HG02943 (cell line): ENCODE data around the gene TRAPPC12.
A peak's percentile ranks its signal among the peaks of the same experiment; 100 is the strongest.
"Not testable (repeated sequence)": the region's sequence is repeated elsewhere in the genome, so short reads cannot be mapped to it uniquely, and the experiment has no call there.

Source experiments
- ATAC-seq: cut with Tn5 transposase; IDR thresholded peaks from one replicate; pipeline ENCODE4 v1.9.1; 2021; ENCODE audit warnings: mild to moderate bottlenecking, low read depth, moderate library complexity; ENCODE audit not compliant: unreplicated experiment

Gene TRAPPC12

DNA sequence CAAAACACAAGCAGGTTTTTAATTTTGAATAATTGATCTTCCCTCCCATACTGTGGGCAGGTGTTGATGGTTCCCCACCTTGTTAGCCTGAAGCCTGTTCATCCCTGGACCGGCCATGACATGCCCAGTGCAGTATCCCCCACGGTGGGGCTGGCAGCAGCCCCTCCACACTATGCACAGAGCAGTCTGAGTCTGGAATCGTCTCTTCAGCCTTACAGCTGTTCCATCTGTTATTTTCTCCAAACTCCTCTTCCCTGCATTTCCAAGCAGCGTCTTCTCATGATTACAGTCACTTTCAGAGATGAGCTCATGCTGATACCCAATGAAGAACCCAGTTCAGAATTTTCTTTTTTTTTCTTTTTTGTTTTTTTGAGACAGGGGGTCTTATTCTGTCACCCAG is 71.7 kb downstream of the TRAPPC12 start:
- no peak for ATAC-seq

DNA sequence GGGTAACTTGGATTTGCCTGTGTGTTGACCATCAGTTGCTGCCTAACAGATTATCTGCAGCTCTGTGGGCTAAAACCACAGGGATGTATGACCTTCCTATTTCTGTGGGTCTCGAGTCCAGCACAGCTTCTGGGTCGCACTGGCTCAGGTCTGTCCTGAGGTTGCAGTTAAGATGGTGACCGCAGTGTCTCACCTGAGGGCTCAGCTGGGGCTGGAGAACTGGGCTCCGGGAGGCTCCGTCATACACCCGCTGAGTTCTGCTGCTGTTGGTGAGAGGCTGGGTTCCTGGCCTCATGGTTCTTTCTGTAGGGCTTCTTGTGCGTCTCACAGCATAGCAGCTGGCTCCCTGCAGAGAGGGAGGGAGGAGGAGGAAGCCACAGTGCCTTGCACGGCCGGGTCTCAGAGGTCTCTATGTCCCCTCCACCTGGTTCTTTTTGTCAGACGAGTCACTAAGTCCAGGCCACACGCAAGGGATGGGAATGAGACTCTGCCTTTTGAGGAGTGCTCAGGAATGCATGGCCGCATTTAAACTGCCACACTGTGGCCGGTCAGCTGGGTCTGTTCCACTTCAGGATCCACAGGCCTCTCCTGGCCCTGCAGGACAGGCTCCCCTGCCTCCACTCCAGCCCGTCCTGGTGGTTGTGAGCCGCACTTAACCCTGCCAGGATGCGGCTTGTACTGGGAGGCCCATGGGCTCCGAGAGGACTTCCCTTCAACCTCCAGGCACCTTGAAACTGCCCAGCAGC is 72.6 kb downstream of the TRAPPC12 start:
- ATAC-seq = no peak

DNA sequence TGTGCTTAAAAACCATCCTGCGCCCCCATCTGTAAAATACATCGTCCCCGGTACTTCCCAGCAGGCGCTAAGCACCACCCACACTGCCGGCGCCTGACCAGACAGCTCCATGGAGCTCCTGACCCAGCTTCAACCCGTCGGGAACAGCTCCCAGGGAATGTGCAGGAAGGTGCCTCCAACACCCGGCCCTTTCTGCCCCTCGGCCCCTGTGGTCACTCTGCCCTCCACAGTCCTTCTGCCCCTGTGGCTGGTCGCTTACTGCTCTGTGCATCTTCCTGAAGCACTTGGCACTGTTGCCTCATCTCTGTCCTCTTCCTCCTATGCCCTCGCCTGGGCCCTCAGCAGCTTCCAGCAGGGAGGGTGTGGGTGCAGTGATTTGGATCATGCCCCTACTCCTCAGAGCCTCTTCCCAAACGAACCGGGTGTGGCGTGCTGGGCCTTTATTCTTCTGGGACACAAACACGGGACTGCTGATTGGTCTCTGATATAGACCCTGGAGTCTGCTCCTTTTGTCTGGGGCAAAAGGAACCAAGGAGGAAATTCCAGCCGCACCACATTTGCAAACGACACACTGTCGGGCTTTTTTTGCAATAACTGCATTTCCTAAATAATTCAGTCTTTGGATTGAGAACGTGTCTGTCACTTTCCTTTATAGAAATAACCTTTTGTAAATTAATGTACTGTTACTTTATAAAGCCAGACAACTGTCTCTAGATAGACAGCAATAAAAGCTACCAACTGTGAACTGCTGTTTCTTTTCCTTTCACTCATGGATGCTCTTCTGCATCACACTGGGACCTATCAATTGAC is 73.9 kb downstream of the TRAPPC12 start:
- ATAC-seq = no peak

DNA sequence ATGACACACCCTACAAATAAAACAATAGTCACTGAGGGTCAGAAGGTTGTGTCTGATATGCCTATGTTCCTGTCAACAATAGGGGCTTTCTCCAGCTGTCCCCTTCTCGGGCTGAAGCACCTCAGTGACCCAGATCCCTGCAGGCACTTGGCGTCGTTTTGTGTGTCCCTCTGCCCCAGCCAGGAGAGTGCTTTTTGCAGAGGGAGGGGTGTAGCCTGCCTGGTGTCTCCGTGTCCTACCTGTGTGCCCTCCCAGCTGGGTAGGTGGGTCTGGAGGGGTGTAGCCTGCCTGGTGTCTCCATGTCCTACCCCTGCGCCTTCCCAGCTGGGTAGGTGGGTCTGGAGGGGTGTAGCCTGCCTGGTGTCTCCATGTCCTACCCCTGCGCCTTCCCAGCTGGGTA is 74.5 kb downstream of the TRAPPC12 start:
- not testable (repeated sequence) for ATAC-seq

DNA sequence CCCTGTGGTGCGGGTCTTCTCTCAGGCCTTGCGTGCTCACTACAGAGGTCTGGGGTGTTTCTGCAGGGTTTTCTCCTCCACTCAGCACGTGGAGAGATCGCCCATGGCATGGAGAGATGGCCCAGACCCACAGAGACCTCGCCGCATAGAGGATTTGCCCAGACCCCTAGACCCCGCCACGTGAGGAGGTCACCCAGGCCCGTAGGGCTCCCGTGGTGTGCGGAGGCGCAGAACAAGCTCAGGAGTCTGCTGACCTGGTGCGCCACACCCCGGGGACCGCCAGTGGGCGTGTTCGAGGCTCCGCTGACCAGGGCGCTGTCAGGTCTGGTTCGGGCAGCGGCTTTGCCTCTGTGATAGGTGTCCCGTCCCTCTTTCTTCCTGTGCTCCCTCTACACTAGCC is 75.3 kb downstream of the TRAPPC12 start:
- ATAC-seq = no peak

DNA sequence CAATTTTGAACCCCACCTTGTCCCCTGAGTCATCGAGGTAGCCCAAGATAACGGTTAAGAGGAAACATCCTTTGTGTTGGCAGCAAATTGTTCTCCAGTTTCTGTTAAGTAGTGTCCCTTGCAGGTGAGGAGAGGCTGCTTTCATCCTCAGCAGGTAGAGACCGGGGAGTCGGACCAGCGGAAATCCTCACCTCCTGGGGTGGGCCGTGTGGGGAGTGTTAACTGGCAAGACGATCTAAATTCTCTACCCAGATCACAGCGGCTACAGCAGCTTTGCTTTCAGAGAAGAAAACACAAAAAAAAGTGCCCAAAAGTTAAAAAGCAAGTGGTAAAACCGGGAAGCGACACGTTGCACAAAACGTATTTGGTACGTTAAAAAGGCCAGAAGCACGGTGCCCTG is 76.6 kb downstream of the TRAPPC12 start:
- ATAC-seq = no peak

DNA sequence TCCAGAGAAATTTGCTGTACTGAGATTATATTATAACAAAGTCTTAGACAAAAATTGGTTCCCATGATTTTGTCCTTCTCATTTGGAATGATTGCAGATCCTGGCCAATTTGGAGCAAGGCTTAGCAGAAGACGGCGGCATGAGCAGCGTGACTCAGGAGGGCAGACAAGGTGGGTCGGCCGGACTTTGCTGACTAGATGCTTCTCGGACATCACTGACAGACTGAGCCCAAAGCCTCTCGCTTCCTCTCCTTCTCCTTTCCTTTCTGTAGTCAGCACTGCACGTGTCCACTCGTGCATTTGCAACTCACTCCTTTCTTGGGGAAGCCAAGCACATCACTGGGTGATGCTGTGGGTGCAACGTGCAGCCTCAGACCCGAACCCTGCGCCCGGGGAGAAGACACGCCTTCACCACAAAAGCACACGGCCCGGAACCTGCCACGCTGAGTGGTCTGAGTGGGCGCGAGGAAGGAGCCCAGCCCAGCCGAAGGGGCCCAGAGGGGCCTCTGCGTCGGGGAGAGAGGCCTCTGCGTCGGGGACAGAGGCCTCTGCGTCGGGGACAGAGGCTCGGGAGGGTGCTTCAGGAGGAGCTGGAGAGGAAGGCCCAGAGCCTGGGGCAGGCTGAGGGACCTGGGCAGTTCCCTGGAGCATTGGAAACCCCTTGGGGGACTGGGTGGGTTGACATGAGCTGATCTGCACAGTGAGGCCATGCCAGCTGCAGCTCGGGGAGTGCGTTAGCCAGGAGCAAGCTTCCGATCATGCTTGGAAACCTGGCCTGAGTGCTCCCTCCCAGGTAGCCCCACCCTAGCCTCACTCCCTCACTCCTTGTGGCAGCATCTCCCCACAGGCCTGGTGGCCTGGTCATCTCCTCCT is 78.3 kb downstream of the TRAPPC12 start:
- no peak for ATAC-seq

DNA sequence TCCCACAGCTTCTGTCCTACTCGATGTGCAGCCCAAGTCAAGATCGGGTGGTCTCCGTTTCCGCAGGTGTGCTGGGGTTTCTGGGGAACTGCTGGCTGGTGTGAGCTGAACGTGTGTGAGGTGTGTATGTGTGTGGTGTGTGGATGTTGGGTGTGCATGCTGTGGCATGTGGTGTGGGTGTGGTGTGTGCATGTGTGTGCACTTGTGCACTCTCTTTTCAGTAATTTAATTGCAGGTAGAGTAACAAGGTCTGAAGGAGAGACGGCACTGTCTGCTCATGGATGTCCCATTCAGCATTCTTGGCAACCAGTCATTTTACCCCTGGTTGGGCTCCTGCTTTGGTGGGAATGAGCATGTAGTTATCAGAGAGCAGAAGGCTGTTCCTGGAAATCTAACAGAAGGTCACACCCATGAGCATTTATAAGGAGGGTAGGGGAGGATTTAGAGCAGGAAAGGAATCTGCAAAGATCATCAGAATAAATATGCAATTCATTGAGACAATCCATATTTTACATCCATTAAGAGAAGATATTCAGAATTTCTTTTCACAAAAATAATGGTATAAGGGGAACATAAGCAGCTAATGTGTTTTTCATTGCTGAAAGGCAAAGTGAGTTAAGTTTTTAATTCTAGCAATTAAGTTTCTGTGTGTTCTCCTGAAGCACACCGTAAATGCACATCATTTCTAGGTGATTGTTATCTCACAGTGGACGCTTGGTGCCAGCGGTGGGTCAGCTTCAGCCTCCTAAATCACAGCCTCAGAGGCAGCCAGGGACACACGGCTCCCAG is 79.1 kb downstream of the TRAPPC12 start:
- ATAC-seq = no peak

DNA sequence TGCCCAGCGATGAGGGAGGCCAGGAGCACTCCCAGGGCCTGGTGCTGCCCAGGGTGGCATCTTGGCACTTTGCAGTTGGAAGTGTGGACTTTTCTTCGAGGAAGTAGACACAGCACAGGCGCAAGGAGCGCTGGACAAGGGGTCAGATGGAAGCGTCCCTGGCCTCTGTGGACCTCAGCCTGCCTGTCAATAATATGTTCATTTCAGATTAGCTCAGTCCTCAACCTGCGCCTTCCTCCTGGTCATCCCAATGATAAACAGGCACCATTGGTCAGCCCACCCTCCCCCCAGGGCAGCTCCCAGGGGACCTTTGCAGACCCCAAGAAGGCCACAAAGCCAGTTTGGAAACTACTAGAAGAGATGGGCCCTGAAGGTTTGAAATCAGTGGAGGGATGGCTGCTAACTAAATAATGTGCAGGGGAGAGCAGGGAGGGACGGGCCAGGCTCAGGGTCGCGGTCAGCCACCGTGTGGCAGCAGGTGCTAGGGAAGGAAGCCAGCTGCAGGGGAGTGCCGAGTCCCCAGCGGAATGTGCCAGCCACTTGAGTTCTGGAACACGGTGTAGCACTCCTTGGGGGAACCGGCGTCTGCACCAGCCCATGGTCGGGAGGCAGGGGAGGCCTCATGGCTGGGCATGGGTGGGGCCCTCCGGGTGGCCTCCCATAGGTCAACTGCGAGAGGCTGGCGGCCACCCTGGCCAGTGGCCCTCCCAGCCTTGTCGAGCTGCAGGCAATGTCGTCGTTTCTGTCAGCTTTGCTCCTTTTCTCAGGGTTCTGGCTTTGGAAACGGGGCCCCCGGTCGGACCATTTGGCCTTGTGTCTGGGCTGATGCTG is 79.9 kb downstream of the TRAPPC12 start:
- no peak for ATAC-seq

DNA sequence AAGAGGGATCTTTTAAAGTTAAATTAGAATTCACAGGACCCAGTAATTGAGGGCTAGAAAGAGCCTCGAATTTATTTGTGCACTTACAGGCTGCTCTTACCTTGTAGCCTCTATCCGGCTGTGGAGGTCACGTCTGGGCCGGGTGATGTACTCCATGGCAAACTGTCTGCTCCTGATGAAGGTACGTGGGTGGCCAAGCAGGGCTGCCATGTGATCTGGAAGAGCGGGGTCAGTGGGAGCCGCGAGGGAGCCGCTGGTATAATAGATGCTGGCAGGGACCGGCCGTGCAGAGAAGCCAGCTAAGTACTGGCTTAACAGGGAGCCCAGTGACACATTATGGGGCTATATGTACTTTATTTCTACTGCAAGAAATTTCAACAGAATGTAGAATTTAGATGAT is 80.7 kb downstream of the TRAPPC12 start:
- no peak for ATAC-seq

DNA sequence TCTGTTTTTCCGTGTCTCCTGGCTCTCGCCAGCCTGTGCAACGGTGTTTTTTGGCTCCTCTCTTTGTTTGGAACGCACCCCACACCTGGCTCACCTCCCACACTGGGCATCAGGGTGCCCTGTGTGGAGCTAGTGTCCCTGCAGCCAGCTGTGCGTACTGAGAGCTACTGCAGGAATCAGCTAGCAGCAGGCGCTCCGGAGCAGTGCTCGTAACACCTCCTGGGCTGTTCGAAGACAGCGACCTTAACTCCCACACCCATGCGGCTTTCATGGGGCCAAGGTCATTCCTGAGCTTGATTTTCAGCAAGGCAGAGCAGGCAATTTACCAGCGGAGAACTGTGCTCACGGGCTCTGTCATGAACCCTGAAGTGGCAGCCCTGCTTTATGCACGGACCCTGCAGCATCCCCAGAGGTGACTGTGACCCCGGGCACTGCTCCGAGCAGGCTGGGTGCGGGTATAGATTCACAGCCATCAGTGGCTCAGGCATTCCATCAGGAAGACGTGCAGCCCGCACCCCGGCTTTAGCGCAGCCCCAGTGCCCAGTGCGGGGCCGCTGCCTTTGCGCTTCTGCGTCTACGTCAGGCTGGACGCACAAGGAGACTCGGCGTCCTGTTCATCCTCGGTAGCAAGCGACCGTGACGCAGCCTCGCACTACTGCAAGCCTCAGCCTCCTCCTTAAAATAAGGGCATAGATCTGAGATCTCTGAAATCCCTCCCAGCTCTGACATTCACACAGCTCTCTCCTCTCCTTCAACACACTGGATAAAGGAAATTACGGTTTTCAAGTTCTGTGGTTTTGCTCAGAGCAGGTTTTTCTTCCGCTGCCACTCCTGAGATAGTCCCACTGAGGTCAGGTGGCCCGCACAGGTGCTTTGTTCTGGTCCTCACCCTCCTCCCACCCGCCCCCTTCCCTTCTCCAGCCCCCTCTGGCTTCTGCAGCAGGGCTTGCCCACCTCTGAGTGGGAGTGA is 81.6 kb downstream of the TRAPPC12 start:
- ATAC-seq = no peak

DNA sequence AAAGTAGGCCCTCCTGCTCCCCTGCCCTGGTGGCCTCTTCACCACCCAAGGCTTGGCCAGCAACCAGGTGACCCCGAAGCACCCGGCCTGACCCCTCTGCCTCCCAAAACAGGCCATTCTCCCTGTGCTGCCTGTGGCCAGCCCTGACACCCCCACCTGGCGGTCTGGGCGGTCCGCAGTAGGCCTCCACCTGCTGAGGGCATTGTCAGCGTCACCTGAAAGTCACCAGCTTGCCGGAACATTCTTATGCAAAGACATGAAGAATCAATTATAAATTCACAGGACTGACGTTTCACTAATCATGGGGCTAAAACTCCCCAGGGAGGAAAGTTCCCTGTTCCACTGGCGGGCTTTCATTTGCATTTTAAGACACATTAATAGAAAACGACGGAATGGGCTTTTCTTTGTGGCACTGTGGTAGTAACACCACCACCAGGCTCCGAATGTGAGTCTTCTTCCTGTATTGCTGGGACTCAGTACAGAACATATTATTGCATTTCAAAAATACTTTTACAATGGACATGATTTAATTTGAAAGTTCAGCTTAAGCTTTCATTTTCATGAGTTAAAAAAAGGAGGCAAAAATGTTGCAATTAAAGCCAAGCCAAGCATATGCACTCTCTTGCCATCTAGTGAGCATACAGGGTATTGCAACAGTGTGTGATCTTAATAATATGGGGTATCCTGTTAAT is 82.5 kb downstream of the TRAPPC12 start:
- peak; percentile 68 for ATAC-seq

DNA sequence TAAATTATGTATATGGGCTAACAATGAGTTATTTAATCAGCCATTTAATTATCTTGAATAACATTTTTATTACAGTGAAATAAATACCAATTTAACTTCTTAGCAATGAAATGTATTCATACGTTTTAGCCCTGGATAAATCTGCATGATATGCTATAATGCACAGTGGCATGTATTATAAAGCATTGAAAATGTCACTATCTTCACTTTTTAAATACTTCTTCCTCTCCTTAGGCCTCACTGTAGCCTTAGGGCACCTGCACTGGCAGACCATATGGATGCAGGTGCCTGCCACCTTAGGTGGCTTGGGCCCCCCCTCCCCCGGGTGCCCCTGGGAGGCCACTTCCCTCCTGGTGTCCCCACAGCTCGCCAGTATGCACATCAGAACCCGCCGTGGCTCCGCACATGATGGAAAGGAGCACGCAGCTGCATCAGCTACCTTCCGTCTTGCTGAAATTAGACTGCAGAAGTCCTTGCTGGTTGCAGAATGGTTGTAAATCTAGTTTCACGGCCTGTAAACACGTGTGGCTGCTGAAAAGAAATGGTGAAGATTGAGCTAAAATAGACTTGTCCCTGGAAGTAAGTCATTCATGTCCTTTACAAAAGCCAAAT is 83.1 kb downstream of the TRAPPC12 start:
- no peak for ATAC-seq

DNA sequence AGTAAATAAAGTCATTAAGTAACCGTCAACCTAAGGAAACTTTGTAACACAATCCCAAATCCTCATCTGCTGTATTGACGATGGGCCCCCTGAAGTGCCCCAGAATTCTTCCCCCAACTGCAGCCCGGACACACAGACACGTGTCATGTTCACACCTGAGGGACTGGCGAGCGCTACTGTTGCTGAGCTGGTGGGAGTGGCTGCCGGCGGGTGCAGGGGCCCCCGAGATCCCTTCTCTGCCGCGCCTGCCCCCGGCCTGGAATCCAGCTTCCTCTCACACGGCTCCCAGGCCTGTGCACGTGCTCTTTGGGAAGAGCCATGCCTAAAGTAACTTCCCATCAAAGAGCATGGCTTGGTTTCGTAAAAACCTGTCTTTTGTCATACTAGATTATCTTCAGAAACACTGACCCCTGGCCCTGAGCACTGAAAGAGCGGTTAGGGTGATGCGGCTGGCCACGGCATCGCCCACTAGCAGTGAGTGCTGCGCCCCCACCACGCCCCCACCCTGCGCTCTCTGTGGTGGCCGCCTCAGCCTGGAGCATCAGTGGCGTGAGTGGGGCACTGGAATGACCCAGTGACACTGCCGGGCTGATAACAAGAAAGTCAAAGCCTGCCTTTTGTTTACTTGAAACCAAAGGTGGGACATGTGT is 83.8 kb downstream of the TRAPPC12 start:
- ATAC-seq = no peak

DNA sequence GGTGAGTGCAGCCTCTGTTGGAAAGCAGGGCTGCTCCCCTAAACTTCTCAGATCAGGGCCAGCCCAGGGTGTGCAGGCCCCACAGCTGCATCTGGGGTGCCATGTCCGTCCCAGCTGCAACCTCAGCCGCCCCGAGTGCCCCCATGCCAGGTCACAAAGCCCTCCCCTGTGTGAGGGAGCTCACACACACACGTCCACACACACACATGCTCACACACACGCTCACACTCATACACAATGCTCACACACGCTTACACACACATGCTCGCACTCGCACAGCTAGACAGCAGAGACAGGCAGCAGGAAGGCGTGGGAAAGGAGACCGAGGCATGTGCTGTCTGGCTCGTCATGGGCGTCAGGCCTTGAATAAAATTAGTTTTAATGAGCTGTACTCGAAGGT is 84.5 kb downstream of the TRAPPC12 start:
- ATAC-seq = no peak

DNA sequence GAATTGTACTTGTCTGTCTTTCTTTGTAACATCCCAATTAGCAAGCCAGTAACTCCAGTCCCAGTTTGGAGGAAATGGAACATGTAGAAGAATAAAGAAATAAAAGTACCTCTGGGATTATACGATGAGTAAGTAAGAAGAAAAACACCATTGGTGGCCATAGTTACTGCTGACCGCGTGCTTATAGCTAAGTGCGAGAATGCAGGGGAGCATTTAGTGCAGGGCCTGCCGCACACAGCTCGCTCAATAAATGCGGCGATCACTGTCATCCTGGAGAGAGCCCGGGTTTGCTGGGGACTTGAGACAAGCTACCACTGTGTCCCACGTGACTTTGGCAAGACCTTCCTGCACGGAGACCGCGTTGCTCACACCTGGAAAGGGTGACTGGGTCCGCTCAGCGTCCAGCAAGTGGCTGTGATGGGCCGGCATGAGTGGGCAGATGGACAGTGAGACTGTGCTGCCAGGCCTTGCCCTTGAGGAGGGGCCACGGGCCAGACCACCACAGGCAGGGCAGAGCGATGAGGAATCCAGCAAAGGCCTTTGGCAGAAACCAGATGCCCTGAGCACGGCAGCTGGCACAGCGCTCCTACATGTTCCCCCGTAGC is 85.0 kb downstream of the TRAPPC12 start:
- ATAC-seq = no peak
